ENCODE results near the gene ERN1. TPM values are rescaled to one million over a fixed set of nuclear protein-coding genes. Genes with fewer than 3 reads are reported as not detected.

Gene ERN1
- polyA plus RNA-seq, 1 donor (not counting 4 experiments of a cell fraction or from before 2014, with no cell fraction given), result 7.1 TPM

GRCh38 chr17:64045176-64045575, 84.8 kb downstream of the ERN1 start:
- Histone ChIP-seq H3K79me2 (ENCODE audit: control insufficient read depth, insufficient read depth, low read length) (no peaks in the 10 kb centered on the region), H3K27ac (ENCODE audit: control insufficient read depth, insufficient read depth, low read length) (no peak overlapping the region), H3K4me3 (ENCODE audit: control insufficient read depth in 2 of 3, extremely low read depth in 1 of 3, insufficient read depth in 2 of 3, low read depth in 1 of 3, low read length in 3 of 3) (no peak overlapping the region), H3K4me2 (ENCODE audit: control insufficient read depth, extremely low read depth, insufficient read depth, low read depth, low read length) (no peak overlapping the region), H3K9me3 (ENCODE audit: control insufficient read depth, low read depth, low read length) (no peaks in the 10 kb centered on the region), H3K4me1 (ENCODE audit: control insufficient read depth, extremely low read depth, insufficient read depth, low read length) (no peaks in the 10 kb centered on the region), H4K20me1 (ENCODE audit: control insufficient read depth, extremely low read depth, insufficient read depth, low read length) (no peaks in the 10 kb centered on the region), H3K9ac (ENCODE audit: control insufficient read depth, extremely low read depth, insufficient read depth, low read length) (no peak overlapping the region), H3K9me1 (ENCODE audit: control insufficient read depth, extremely low read depth, insufficient read depth, low read length) (no peaks in the 10 kb centered on the region), H3K36me3 (ENCODE audit: control insufficient read depth in 2 of 2, extremely low read depth in 1 of 2, insufficient read depth in 2 of 2, low read length in 2 of 2) (peaks cover 23 to 51% of the 10 kb centered on the region in 2 experiments), H2AFZ (ENCODE audit: control insufficient read depth, low read length) (no peak overlapping the region), H3K27me3 (ENCODE audit: control insufficient read depth, extremely low read depth, insufficient read depth, low read length) (no peaks in the 10 kb centered on the region)
- DNase-seq (ENCODE audit: low read depth, low spot score), result no peak
- no peak for TF ChIP-seq EZH2 (IDR thresholded peaks at IDR 0.05; ENCODE audit: low read length)
- TF ChIP-seq CTCF (optimal IDR thresholded peaks at IDR 0.05 in 1 of 3, IDR thresholded peaks at IDR 0.05 in 1 of 3, conservative IDR thresholded peaks at IDR 0.05 in 1 of 3; ENCODE audit: extremely low read depth in 1 of 3, insufficient read depth in 2 of 3, low read length in 3 of 3), result no peak
- FAIRE-seq, result no peak
- dilution Hi-C loops (cut with MboI; ENCODE audit: extremely low pct_ligation_motif_present, low sequenced_read_pairs), result no loop called here

DNA sequence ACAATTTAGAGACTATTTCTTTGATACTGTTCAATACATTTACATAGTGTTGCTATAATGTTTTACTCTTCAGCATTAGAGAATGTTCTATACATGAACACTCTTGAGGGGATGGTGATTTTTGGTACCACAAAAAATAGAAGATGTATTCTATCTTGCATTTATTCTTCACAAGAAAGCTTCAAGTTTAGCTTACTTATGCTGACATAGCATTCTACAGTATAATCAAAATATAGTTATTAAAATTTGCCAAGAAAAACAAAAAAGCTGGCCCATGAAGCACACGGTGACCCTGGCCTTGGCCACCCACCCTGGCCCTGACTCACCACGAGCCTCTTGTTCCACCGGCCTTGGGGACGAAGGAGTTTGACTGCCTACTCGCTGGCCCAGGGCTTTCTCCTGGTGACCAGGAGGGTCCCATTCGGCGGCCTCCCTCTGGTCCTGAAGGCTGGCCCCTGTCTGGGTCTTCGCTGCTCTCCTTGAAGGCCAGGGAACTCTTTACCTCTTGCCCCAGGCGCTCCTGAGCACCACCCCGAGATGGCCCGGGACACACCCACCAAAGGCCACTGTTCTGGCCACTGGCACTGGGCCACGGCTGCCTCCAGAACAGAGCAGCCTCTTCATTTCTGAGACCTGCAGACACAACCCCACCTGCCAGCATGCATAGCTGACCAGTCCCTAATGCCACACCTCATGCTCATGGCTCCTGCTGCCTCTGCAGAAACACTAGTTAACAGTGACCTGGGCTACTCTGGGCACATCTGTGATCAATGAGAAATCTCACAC, 87.1 kb downstream of the ERN1 start:
- no peaks in the 10 kb centered on the region for H3K79me2 ChIP-seq (ENCODE audit: control insufficient read depth, insufficient read depth, low read length)
- H3K9me1 ChIP-seq (ENCODE audit: control insufficient read depth, extremely low read depth, insufficient read depth, low read length), result no peaks in the 10 kb centered on the region
- H3K9ac ChIP-seq (ENCODE audit: control insufficient read depth, extremely low read depth, insufficient read depth, low read length), result no peak overlapping the region
- peaks cover 17 to 44% of the 10 kb centered on the region in 2 experiments for H3K36me3 ChIP-seq (ENCODE audit: control insufficient read depth in 2 of 2, extremely low read depth in 1 of 2, insufficient read depth in 2 of 2, low read length in 2 of 2)
- no peak for FAIRE-seq
- H3K4me2 ChIP-seq (ENCODE audit: control insufficient read depth, extremely low read depth, insufficient read depth, low read depth, low read length), result no peak overlapping the region
- no peak overlapping the region for H3K4me3 ChIP-seq (ENCODE audit: control insufficient read depth in 2 of 3, extremely low read depth in 1 of 3, insufficient read depth in 2 of 3, low read depth in 1 of 3, low read length in 3 of 3)
- no peaks in the 10 kb centered on the region for H3K27me3 ChIP-seq (ENCODE audit: control insufficient read depth, extremely low read depth, insufficient read depth, low read length)
- TF ChIP-seq EZH2 (IDR thresholded peaks at IDR 0.05; ENCODE audit: low read length) (no peak), CTCF (optimal IDR thresholded peaks at IDR 0.05 in 1 of 3, IDR thresholded peaks at IDR 0.05 in 1 of 3, conservative IDR thresholded peaks at IDR 0.05 in 1 of 3; ENCODE audit: extremely low read depth in 1 of 3, insufficient read depth in 2 of 3, low read length in 3 of 3) (no peak)
- no peaks in the 10 kb centered on the region for H4K20me1 ChIP-seq (ENCODE audit: control insufficient read depth, extremely low read depth, insufficient read depth, low read length)
- H2AFZ ChIP-seq (ENCODE audit: control insufficient read depth, low read length), result no peak overlapping the region
- no peaks in the 10 kb centered on the region for H3K4me1 ChIP-seq (ENCODE audit: control insufficient read depth, extremely low read depth, insufficient read depth, low read length)
- no peak overlapping the region for H3K27ac ChIP-seq (ENCODE audit: control insufficient read depth, insufficient read depth, low read length)
- dilution Hi-C loops (cut with MboI; ENCODE audit: extremely low pct_ligation_motif_present, low sequenced_read_pairs), result no loop called here
- no peak for DNase-seq (ENCODE audit: low read depth, low spot score)
- H3K9me3 ChIP-seq (ENCODE audit: control insufficient read depth, low read depth, low read length), result no peaks in the 10 kb centered on the region
